HCT116 (cell line): Measurements from ENCODE around the gene NRCAM. TPM values are rescaled to one million over a fixed set of nuclear protein-coding genes. Genes with fewer than 3 reads are reported as not detected.

Source experiments
- ATAC-seq: fragments of 200-7000 bp; cut with Tn5 transposase; 2 replicates; pipeline ENCODE4 v1.9.1; 2020; ENCODE audit warnings: mild to moderate bottlenecking, moderate library complexity
- BruUV-seq: library from RNA; stranded (reverse); fragments of 400-500 nt; replicated peaks from 2 replicates; lab custom pipeline; 2021; lab: Mats Ljungman, UMichigan
- CTCF ChIA-PET: fragments of 300-600 bp; sonication (Branson Sonifier 250); formaldehyde crosslinking; loops from one replicate; lab custom pipeline; 2021; ENCODE audit warnings: antibody characterized with exemption; lab: Charles Lee
- POLR2A ChIA-PET: fragments of 300-600, 350-600 bp; sonication (Branson Sonifier 250); formaldehyde crosslinking; loops from one replicate; lab custom pipeline; 2021; ENCODE audit warnings: antibody characterized with exemption; lab: Charles Lee
- RAD21 ChIA-PET, 2 experiments: fragments of 300-600 bp; sonication (Branson Sonifier 250); formaldehyde crosslinking; loops; one replicate each; lab custom pipeline; 2023; ENCODE audit warnings: low total read pairs in 2 of 2; ENCODE audit not compliant: uncharacterized antibody in 2 of 2, unreplicated experiment in 2 of 2, low non-redundant PET in 1 of 2; lab: Charles Lee
- DNase-seq: peaks from one replicate; pipeline ENCODE4 v3.0.0-alpha.2; 2010; ENCODE audit warnings: low read depth, low spot score
- H2AFZ ChIP-seq: fragments of 200-600 bp; shearing (Covaris generic), sonication (generic); 2 replicates; pipeline ENCODE4 v1.6.1; 2017; ENCODE audit warnings: low read depth, mixed run types, mixed read lengths, antibody characterized with exemption, low read length; ENCODE audit not compliant: poor library complexity, severe bottlenecking
- H3K27ac ChIP-seq: 2 replicates; pipeline ENCODE4 v1.5.1; 2012; ENCODE audit warnings: low read depth, low read length
- H3K27me3 ChIP-seq: fragments of 200-600 bp; sonication (generic); 2 replicates; pipeline ENCODE4 v1.6.1; 2016; ENCODE audit warnings: mixed run types, low read length, mixed read lengths; ENCODE audit not compliant: insufficient read depth
- H3K36me3 ChIP-seq, 2 experiments: fragments of 200-500 bp in 1 of 2; fragments of 200-600 bp in 1 of 2; sonication (Bioruptor generic) in 1 of 2; sonication (generic) in 1 of 2; 2 replicates each; pipeline versions ENCODE4 v1.5.1 to v1.6.1; 2014 to 2016; ENCODE audit warnings: low read length in 2 of 2, inconsistent platforms in 1 of 2, mixed read lengths in 1 of 2, mixed run types in 1 of 2; ENCODE audit not compliant: insufficient read depth in 2 of 2, control insufficient read depth in 1 of 2
- H3K4me1 ChIP-seq, 2 experiments: fragments of 200-600 bp in 1 of 2; sonication (generic) in 1 of 2; 2 replicates each; pipeline versions ENCODE4 v1.5.1 to v1.6.1; 2012 to 2017; ENCODE audit warnings: low read length in 2 of 2, inconsistent platforms in 1 of 2, mild to moderate bottlenecking in 1 of 2, mixed read lengths in 1 of 2, mixed run types in 1 of 2, moderate library complexity in 1 of 2; ENCODE audit not compliant: insufficient read depth in 2 of 2, control insufficient read depth in 1 of 2
- H3K4me2 ChIP-seq: fragments of 200-600 bp; sonication (generic); 2 replicates; pipeline ENCODE4 v1.6.1; 2017; ENCODE audit warnings: mixed run types, low read length, mixed read lengths
- H3K4me3 ChIP-seq, 2 experiments: fragments of 200-600 bp in 1 of 2; sonication (generic) in 1 of 2; replicated peaks in 1 of 2; 2 replicates each; pipeline ENCODE4 v1.5.1; 2011 to 2016; ENCODE audit warnings: low read length in 2 of 2, control low read depth in 1 of 2, low read depth in 1 of 2, mild to moderate bottlenecking in 1 of 2, mixed read lengths in 1 of 2, mixed run types in 1 of 2
- H3K79me2 ChIP-seq: fragments of 200-600 bp; sonication (generic); 2 replicates; pipeline ENCODE4 v1.6.1; 2017; ENCODE audit warnings: mild to moderate bottlenecking, mixed run types, low read length, moderate library complexity, mixed read lengths; ENCODE audit not compliant: insufficient read depth
- H3K9ac ChIP-seq: fragments of 200-600 bp; sonication (generic); 2 replicates; pipeline ENCODE4 v1.6.1; 2016; ENCODE audit warnings: low read length, mixed read lengths
- H3K9me2 ChIP-seq: fragments of 200-600 bp; sonication (generic), shearing (Covaris generic); 2 replicates; pipeline ENCODE4 v1.6.1; 2017; ENCODE audit warnings: mixed run types, mild to moderate bottlenecking, moderate library complexity; ENCODE audit not compliant: insufficient read depth
- H3K9me3 ChIP-seq, 2 experiments: fragments of 200-500 bp in 1 of 2; fragments of 200-600 bp in 1 of 2; sonication (Bioruptor generic) in 1 of 2; sonication (generic) in 1 of 2; 2 replicates each; pipeline ENCODE4 v1.6.1; 2014 to 2017; ENCODE audit warnings: low read length in 2 of 2, mixed read lengths in 2 of 2, inconsistent platforms in 1 of 2, low read depth in 1 of 2, mild to moderate bottlenecking in 1 of 2, mixed run types in 1 of 2, moderate library complexity in 1 of 2; ENCODE audit not compliant: control insufficient read depth in 1 of 2, insufficient read depth in 1 of 2
- H4K20me1 ChIP-seq: fragments of 200-600 bp; sonication (generic), shearing (Covaris generic); 2 replicates; pipeline ENCODE4 v1.6.1; 2017; ENCODE audit warnings: mixed run types, mild to moderate bottlenecking, moderate library complexity; ENCODE audit not compliant: insufficient read depth
- CBX3 ChIP-seq: IDR thresholded peaks from 2 replicates; pipeline ENCODE4 v1.6.1; 2012; ENCODE audit warnings: low read depth
- EGR1 ChIP-seq: IDR thresholded peaks from 2 replicates; pipeline ENCODE4 v1.6.1; 2012; ENCODE audit warnings: low read depth
- ELF1 ChIP-seq: IDR thresholded peaks from 2 replicates; pipeline ENCODE4 v1.6.1; 2012; ENCODE audit warnings: low read depth, borderline replicate concordance
- EZH2 ChIP-seq: fragments of 200-600 bp; sonication (generic); IDR thresholded peaks from 2 replicates; pipeline ENCODE4 v1.6.1; 2017; ENCODE audit warnings: antibody characterized with exemption, mixed run types
- FOSL1 ChIP-seq: IDR thresholded peaks from 2 replicates; pipeline ENCODE4 v1.6.1; 2012; ENCODE audit warnings: low read depth
- POLR2AphosphoS5 ChIP-seq: IDR thresholded peaks from 2 replicates; pipeline ENCODE4 v1.6.1; 2011; ENCODE audit warnings: mild to moderate bottlenecking, low read depth, low read length, moderate library complexity
- SIN3A ChIP-seq: IDR thresholded peaks from 2 replicates; pipeline ENCODE4 v1.6.1; 2012; ENCODE audit warnings: low read depth
- SRF ChIP-seq: IDR thresholded peaks from 2 replicates; pipeline ENCODE4 v1.6.1; 2012; ENCODE audit warnings: low read depth
- TCF7L2 ChIP-seq: IDR thresholded peaks from 2 replicates; pipeline ENCODE4 v1.7.0; 2011; ENCODE audit warnings: borderline replicate concordance, inconsistent platforms; ENCODE audit not compliant: insufficient read depth, insufficient read length; ENCODE audit errors: extremely low read depth
- YY1 ChIP-seq: IDR thresholded peaks from 2 replicates; pipeline ENCODE4 v1.6.1; 2011; ENCODE audit warnings: low read length, low read depth, moderate library complexity, mild to moderate bottlenecking; ENCODE audit not compliant: insufficient replicate concordance; ENCODE audit errors: extremely low read depth
- ZFX ChIP-seq: fragments of 450-650 bp; IDR thresholded peaks from 2 replicates; pipeline ENCODE4 v1.6.1; 2017
- ZNF274 ChIP-seq: fragments of 200-500 bp; sonication (Bioruptor generic); IDR thresholded peaks from 2 replicates; pipeline ENCODE4 v1.6.1; 2014; ENCODE audit warnings: mild to moderate bottlenecking, low read depth, low read length, inconsistent platforms
- intact Hi-C: fragments of 100-400 bp; cut with micrococcal nuclease; formaldehyde crosslinking; loops from 2 replicates; pipeline ENCODE4 v1.10.0; 2022
- total RNA-seq: library from RNA; stranded (reverse); gene quantifications from one replicate; pipeline ENCODE4 v1.2.1, GENCODE V29; 2021; ENCODE audit not compliant: unreplicated experiment
- TF ChIP-seq, protein P1 (sequence below): IDR thresholded peaks from 2 replicates; pipeline ENCODE4 v1.6.1; 2012; ENCODE audit warnings: low read depth

NRCAM gene
- total RNA-seq, 1 experiment from 2014 or later = 0.15 TPM

DNA sequence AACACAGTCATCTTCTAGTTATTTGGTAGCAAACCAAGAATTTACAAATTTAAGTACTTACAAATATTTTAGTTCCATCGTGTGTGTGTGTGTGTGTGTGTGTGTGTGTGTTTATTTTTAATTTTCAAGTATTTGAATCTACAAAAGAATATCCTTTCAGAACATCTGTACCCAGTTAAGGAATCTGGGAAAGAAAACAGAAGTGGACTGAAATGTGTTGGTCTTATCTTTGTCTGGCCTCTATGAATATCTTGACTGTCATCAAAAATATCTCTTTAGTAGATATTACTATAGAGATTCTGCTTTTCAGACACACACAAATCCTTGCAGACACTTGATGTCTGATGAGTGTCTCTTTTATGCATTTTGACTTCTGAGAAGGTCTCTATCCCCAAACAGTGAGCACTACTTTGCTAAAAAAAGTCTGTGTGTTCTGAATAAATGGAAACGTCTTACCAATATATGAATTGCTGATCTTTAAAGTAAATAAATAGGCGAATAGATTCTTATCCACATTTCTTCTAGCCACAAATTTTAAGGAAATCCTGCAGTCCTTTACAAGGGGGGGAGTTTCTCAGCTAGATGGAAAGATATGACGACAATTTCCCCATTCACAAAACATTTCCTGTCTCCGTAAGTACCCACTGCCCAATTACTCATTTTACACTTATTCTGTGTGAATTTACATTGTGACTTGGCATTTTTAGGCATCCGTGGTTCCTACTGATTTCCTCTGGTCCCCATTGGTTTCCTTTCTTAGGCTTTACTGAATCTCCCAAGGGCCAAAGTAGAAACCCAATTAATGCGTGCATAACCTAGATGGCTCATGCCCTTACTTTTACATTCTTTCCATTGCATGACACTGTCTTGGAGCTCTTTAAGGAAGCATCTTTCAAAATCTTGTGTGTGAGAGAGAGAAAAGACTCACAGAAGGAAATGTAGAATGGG lies 36.0 kb downstream of the NRCAM start (continued):
- TF ChIP-seq, protein P1, sequence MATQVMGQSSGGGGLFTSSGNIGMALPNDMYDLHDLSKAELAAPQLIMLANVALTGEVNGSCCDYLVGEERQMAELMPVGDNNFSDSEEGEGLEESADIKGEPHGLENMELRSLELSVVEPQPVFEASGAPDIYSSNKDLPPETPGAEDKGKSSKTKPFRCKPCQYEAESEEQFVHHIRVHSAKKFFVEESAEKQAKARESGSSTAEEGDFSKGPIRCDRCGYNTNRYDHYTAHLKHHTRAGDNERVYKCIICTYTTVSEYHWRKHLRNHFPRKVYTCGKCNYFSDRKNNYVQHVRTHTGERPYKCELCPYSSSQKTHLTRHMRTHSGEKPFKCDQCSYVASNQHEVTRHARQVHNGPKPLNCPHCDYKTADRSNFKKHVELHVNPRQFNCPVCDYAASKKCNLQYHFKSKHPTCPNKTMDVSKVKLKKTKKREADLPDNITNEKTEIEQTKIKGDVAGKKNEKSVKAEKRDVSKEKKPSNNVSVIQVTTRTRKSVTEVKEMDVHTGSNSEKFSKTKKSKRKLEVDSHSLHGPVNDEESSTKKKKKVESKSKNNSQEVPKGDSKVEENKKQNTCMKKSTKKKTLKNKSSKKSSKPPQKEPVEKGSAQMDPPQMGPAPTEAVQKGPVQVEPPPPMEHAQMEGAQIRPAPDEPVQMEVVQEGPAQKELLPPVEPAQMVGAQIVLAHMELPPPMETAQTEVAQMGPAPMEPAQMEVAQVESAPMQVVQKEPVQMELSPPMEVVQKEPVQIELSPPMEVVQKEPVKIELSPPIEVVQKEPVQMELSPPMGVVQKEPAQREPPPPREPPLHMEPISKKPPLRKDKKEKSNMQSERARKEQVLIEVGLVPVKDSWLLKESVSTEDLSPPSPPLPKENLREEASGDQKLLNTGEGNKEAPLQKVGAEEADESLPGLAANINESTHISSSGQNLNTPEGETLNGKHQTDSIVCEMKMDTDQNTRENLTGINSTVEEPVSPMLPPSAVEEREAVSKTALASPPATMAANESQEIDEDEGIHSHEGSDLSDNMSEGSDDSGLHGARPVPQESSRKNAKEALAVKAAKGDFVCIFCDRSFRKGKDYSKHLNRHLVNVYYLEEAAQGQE = no peak
- TF ChIP-seq ZFX (no peak), ELF1 (no peak), FOSL1 (no peak), CBX3 (no peak), SRF (no peak), YY1 (no peak)

DNA sequence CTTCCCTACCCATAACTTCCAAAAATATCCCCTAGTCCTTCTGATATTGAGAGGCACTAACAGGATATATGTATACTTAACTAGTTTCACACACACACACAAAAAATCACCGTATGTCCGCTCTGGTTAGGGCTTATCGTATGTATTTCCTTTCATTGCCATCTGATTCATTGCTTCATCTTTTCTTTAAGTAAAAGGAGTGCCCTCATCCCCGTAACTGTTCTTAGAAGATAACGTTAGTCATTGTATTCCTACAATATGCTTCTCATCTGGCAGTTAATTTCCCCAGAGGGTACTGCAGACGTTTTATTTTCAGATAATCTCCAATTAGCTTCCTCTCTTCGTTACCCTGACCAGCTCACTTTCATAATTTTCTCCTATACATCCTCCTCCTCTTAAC lies 37.3 kb downstream of the NRCAM start:
- Histone ChIP-seq H3K9ac (no peak overlapping the region), H4K20me1 (no peaks in the 10 kb centered on the region), H3K36me3 (no peaks in the 10 kb centered on the region), H2AFZ (no peak overlapping the region), H3K9me3 (no peaks in the 10 kb centered on the region), H3K27ac (no peak overlapping the region), H3K79me2 (no peaks in the 10 kb centered on the region), H3K27me3 (peaks cover 7% of the 10 kb centered on the region; the same call in 1 of the 2 replicates), H3K4me2 (no peak overlapping the region), H3K4me3 (no peak overlapping the region), H3K9me2 (no peaks in the 10 kb centered on the region; the same call in 1 of the 2 replicates), H3K4me1 (0 out of 4 replicates have a peak, but pooled peaks cover 0 to under 1% of the 10 kb centered on the region in 2 experiments)
- no TSS peak for BruUV-seq
- RAD21 ChIA-PET = no interaction called here
- POLR2A ChIA-PET = no interaction called here
- DNase-seq (no peak), ATAC-seq (no peak)
- intact Hi-C loops = no loop called here
- TF ChIP-seq FOSL1 = no peak
- TF ChIP-seq TCF7L2 = no peak
- no peak for TF ChIP-seq ZNF274
- TF ChIP-seq SRF = no peak
- TF ChIP-seq EZH2 = no peak
- TF ChIP-seq EGR1 = no peak
- no peak for TF ChIP-seq POLR2AphosphoS5
- TF ChIP-seq YY1 = no peak
- no peak for TF ChIP-seq SIN3A
- CTCF ChIA-PET = no interaction called here
